Peyer's patch (tissue), 4 donors: ENCODE results near the gene SLC25A26.

ENCODE experiments used
- POLR2A ChIP-seq, 2 donors: fragments of 450-650 bp; IDR thresholded peaks; one replicate each; pipeline ENCODE4 v1.5.1; 2017; ENCODE audit warnings: antibody characterized with exemption in 2 of 2, mild to moderate bottlenecking in 2 of 2, moderate library complexity in 2 of 2
- TF ChIP-seq, protein P1 (sequence below), 6 experiments: fragments of 450-650 bp in 4 of 6; fragments of 200-600 bp in 2 of 6; sonication (generic) in 1 of 6; IDR thresholded peaks; one replicate each; pipeline ENCODE4 v1.5.1; 2017 to 2019; ENCODE audit warnings: antibody characterized with exemption in 6 of 6, mild to moderate bottlenecking in 3 of 6, moderate library complexity in 1 of 6

DNA sequence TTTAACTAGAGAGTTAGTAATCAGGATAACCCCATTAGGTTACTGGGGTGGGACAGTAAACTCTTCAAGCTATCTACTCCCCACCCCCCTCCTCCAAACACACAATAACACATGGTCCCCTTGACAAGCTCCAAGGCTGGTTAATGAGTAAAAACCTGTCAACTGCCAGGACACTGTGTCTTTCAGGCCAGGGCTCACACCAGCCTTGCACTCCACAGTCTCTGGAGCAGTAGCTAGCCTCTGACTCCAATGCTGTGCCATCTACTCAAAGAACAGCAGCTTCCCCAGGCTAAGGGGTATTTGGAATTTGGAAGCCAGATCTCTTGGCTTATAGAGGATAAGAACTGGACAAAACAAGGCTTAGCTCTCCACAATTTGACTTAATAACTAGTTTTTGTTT lies 164.3 kb downstream of the SLC25A26 start:
- TF ChIP-seq, protein P1, sequence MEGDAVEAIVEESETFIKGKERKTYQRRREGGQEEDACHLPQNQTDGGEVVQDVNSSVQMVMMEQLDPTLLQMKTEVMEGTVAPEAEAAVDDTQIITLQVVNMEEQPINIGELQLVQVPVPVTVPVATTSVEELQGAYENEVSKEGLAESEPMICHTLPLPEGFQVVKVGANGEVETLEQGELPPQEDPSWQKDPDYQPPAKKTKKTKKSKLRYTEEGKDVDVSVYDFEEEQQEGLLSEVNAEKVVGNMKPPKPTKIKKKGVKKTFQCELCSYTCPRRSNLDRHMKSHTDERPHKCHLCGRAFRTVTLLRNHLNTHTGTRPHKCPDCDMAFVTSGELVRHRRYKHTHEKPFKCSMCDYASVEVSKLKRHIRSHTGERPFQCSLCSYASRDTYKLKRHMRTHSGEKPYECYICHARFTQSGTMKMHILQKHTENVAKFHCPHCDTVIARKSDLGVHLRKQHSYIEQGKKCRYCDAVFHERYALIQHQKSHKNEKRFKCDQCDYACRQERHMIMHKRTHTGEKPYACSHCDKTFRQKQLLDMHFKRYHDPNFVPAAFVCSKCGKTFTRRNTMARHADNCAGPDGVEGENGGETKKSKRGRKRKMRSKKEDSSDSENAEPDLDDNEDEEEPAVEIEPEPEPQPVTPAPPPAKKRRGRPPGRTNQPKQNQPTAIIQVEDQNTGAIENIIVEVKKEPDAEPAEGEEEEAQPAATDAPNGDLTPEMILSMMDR (IDR thresholded peaks at IDR 0.05) = no peak
- no peak for TF ChIP-seq POLR2A (IDR thresholded peaks at IDR 0.05)
